ENCODE measurements around the gene SCARB2.

GRCh38 chr4:76168688-76169087 lies 44.9 kb downstream of the SCARB2 start:
- TF ChIP-seq CTCF (conservative IDR thresholded peaks at IDR 0.05; ENCODE audit: low read depth, low read length): no peak
- no peak for TF ChIP-seq POLR2A (IDR thresholded peaks at IDR 0.05; ENCODE audit: low read depth, low read length)
